Occipital lobe (tissue), 1 donor: ENCODE results near the gene METTL27. TPM values are rescaled to one million over a fixed set of nuclear protein-coding genes. Genes with fewer than 3 reads are reported as not detected.

Experiments
- total RNA-seq: library from RNA; depleted of rRNA; stranded (reverse); fragments of >200 nt; gene quantifications from one replicate; pipeline ENCODE4 v1.2.3, GENCODE V29; 2014

The METTL27 gene
- total RNA-seq, 1 donor from 2014 or later: 0.78 TPM

Other genes with a start within 250 kb of the METTL27 start
- gene MLXIPL, start 218.0 kb downstream of the METTL27 start, total RNA-seq: not detected
- 21.5 TPM for gene VPS37D, start 174.7 kb downstream of the METTL27 start, total RNA-seq
- gene DNAJC30, start 159.1 kb downstream of the METTL27 start, total RNA-seq: 3.1 TPM
- gene BUD23, start 158.9 kb downstream of the METTL27 start, total RNA-seq: 23.7 TPM
- gene STX1A, start 122.8 kb downstream of the METTL27 start, total RNA-seq: 49.8 TPM
- gene ABHD11, start 103.7 kb downstream of the METTL27 start, total RNA-seq: 4.2 TPM
- not detected for gene CLDN3, start 72.2 kb downstream of the METTL27 start, total RNA-seq
- gene CLDN4, start 11.5 kb downstream of the METTL27 start, total RNA-seq: 0.31 TPM
- gene TMEM270, start 18.6 kb upstream of the METTL27 start, total RNA-seq: not detected
- gene ELN, start 185.7 kb upstream of the METTL27 start, total RNA-seq: 10.9 TPM
- gene LIMK1, start 241.3 kb upstream of the METTL27 start, total RNA-seq: 14.5 TPM